Adrenal gland (tissue), 12 donors: ENCODE data around the gene PDZRN3. TPM values are rescaled to one million over a fixed set of nuclear protein-coding genes. Genes with fewer than 3 reads are reported as not detected.
"Not testable (repeated sequence)": the region's sequence is repeated elsewhere in the genome, so short reads cannot be mapped to it uniquely, and the experiment has no call there.

ENCODE experiments used
- DNase-seq, 7 donors: peaks; one replicate each; pipeline ENCODE4 v3.0.0-alpha.2; 2019 to 2020
- H3K27ac ChIP-seq, 5 donors: fragments of 200-600 bp; sonication (generic) in 4 of 5; 1 replicate in 3 of 5; 2 replicates in 2 of 5; pipeline versions ENCODE4 v1.5.1 to v1.8.0; 2016 to 2020; ENCODE audit warnings: mild to moderate bottlenecking in 1 of 5
- H3K27me3 ChIP-seq: fragments of 200-600 bp; 2 replicates; pipeline ENCODE4 v1.8.0; 2021
- H3K36me3 ChIP-seq, 2 donors: fragments of 200-600 bp; replicated peaks in 1 of 2; 1 replicate in 1 of 2; 2 replicates in 1 of 2; pipeline versions ENCODE4 v1.5.1 to v1.8.0; 2018 to 2022
- H3K4me1 ChIP-seq, 2 donors: fragments of 200-600 bp; replicated peaks in 1 of 2; 1 replicate in 1 of 2; 2 replicates in 1 of 2; pipeline versions ENCODE4 v1.5.1 to v1.8.0; 2018 to 2021
- H3K4me3 ChIP-seq, 4 donors: fragments of 200-600 bp; sonication (generic) in 3 of 4; one replicate each; pipeline ENCODE4 v1.5.1; 2016 to 2018
- H3K9me3 ChIP-seq, 3 donors: fragments of 200-600 bp; sonication (generic) in 1 of 3; replicated peaks in 1 of 3; 1 replicate in 2 of 3; 2 replicates in 1 of 3; pipeline versions ENCODE4 v1.5.1 to v1.8.0; 2016 to 2021
- POLR2A ChIP-seq, 2 donors: fragments of 450-650 bp; IDR thresholded peaks; one replicate each; pipeline ENCODE4 v1.6.1; 2017; ENCODE audit warnings: antibody characterized with exemption in 2 of 2, mild to moderate bottlenecking in 2 of 2, moderate library complexity in 1 of 2
- WGBS, 4 donors: extraction: QIAGEN DNeasy Blood & Tissue Kit in 2 of 4; methylation state at CpG; one replicate each; pipeline versions ENCODE4 v1.1.5 to v1.1.7; 2013 to 2017; 5-methylcytosine and 5-hydroxymethylcytosine counted together
- intact Hi-C, 2 donors: fragments of 100-400 bp; cut with DNase I; formaldehyde crosslinking; loops; one replicate each; pipeline versions ENCODE4 v1.14.1 to v1.15.0; 2022 to 2023
- polyA plus RNA-seq, 3 donors: library from polyadenylated mRNA; stranded (reverse); fragments of 200-250 nt in 2 of 3; fragments of 350-450 nt in 1 of 3; fragmentation: Illumina TruSeq in 1 of 3; extraction: RNeasy Lipid Tissue Mini Kit (QIAGEN cat#74804) in 1 of 3; gene quantifications; one replicate each; pipeline ENCODE4 v1.2.3, GENCODE V29; 2013 to 2014
- total RNA-seq, 9 donors: library from RNA; depleted of rRNA in 4 of 9; stranded (reverse); fragments of >200 nt in 4 of 9; fragments of 120-200 nt in 1 of 9; fragmentation: NEBNext Ultra II Directional in 1 of 9; extraction: Animal tissue kit (Norgen Biotek cat#: 25700) in 1 of 9; gene quantifications; one replicate each; pipeline versions ENCODE4 v1.1.0 to v1.2.4, GENCODE V29; 2013 to 2023
- TF ChIP-seq, protein P1 (sequence below), 6 experiments: fragments of 450-650 bp in 4 of 6; fragments of 200-600 bp in 2 of 6; sonication (generic) in 1 of 6; IDR thresholded peaks; 1 replicate in 5 of 6; 2 replicates in 1 of 6; pipeline versions ENCODE4 v1.5.1 to v1.8.0; 2016 to 2021; ENCODE audit warnings: antibody characterized with exemption in 6 of 6, mild to moderate bottlenecking in 2 of 6, moderate library complexity in 1 of 6
- donor health status: healthy with polysubstance abuse.
- donor health status: Bipolar disorder and iron deficiency.
- donor health status: DM: yes; HTN: yes; CAD: no.
- donor health status: DM: no; HTN: no; CAD: no.
- donor health status: DM: no; HTN: no; CAD: no.
- donor health status: DM: yes; HTN: yes; CAD: no.

PDZRN3 gene
- total and polyA plus RNA-seq, 12 donors: 11.5 to 126 (median 64.1) TPM

DNA sequence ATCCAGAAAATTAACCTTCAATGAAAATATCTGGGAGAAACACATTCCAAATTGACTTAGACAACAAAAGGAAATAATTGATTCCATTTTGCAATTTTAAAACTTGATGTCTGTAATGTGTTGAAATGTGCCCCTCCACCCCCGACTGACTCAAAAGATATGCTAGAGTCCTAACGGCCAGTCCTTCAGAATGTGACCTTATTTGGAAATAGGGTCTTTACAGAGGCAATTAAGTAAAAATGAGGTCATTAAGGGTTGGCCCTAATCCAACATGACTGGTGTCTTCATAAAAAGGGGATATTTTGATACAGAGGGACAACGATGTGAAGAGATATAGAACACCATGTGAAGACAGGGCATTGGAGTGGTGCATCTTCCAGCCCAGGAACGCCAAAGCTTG lies 153.9 kb downstream of the PDZRN3 start:
- no peak for DNase-seq
- no peaks in the 10 kb centered on the region for H3K27me3 ChIP-seq
- H3K4me1 ChIP-seq: peaks cover 6 to 20% of the 10 kb centered on the region in 2 donors
- intact Hi-C loops: no loop called here
- no peak overlapping the region for H3K4me3 ChIP-seq
- TF ChIP-seq POLR2A (IDR thresholded peaks at IDR 0.05): no peak
- TF ChIP-seq, protein P1, sequence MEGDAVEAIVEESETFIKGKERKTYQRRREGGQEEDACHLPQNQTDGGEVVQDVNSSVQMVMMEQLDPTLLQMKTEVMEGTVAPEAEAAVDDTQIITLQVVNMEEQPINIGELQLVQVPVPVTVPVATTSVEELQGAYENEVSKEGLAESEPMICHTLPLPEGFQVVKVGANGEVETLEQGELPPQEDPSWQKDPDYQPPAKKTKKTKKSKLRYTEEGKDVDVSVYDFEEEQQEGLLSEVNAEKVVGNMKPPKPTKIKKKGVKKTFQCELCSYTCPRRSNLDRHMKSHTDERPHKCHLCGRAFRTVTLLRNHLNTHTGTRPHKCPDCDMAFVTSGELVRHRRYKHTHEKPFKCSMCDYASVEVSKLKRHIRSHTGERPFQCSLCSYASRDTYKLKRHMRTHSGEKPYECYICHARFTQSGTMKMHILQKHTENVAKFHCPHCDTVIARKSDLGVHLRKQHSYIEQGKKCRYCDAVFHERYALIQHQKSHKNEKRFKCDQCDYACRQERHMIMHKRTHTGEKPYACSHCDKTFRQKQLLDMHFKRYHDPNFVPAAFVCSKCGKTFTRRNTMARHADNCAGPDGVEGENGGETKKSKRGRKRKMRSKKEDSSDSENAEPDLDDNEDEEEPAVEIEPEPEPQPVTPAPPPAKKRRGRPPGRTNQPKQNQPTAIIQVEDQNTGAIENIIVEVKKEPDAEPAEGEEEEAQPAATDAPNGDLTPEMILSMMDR (IDR thresholded peaks at IDR 0.05): no peak
- peak overlapping the region in 2 of 5 donors; percentile 57 to 58 for H3K27ac ChIP-seq
- H3K36me3 ChIP-seq: no peaks in the 10 kb centered on the region
- no peaks in the 10 kb centered on the region for H3K9me3 ChIP-seq
- WGBS, 4 donors: 63 to 79% (median 72%) methylated on average over 4 of the region's 4 CpGs

- DNase-seq: no peak
- H3K4me1 ChIP-seq: peaks cover 6 to 25% of the 10 kb centered on the region in 2 donors
- TF ChIP-seq, protein P1 (IDR thresholded peaks at IDR 0.05): no peak
- TF ChIP-seq POLR2A (IDR thresholded peaks at IDR 0.05): no peak
- H3K36me3 ChIP-seq: no peaks in the 10 kb centered on the region
- H3K27ac ChIP-seq: no peak overlapping the region
- H3K4me3 ChIP-seq: no peak overlapping the region
- intact Hi-C loops: no loop called here
- H3K27me3 ChIP-seq: no peaks in the 10 kb centered on the region
- 86 to 94% (median 90%) methylated on average over 9 of the region's 9 CpGs for WGBS, 4 donors
- H3K9me3 ChIP-seq: no peaks in the 10 kb centered on the region
Measured at GRCh38 chr3:73469331-73469730, 155.4 kb downstream of the PDZRN3 start.

GRCh38 chr3:73467211-73467610 lies 157.5 kb downstream of the PDZRN3 start:
- H3K27ac ChIP-seq: no peak overlapping the region
- no peak overlapping the region for H3K4me3 ChIP-seq
- H3K36me3 ChIP-seq: no peaks in the 10 kb centered on the region
- H3K27me3 ChIP-seq: no peaks in the 10 kb centered on the region
- WGBS, 4 donors: 77 to 86% (median 82%) methylated on average over 3 of the region's 3 CpGs
- no peak for DNase-seq
- H3K4me1 ChIP-seq: peaks cover 5 to 20% of the 10 kb centered on the region in 2 donors
- TF ChIP-seq, protein P1 (IDR thresholded peaks at IDR 0.05): no peak
- TF ChIP-seq POLR2A (IDR thresholded peaks at IDR 0.05): no peak
- intact Hi-C loops: no loop called here
- H3K9me3 ChIP-seq: no peaks in the 10 kb centered on the region

DNA sequence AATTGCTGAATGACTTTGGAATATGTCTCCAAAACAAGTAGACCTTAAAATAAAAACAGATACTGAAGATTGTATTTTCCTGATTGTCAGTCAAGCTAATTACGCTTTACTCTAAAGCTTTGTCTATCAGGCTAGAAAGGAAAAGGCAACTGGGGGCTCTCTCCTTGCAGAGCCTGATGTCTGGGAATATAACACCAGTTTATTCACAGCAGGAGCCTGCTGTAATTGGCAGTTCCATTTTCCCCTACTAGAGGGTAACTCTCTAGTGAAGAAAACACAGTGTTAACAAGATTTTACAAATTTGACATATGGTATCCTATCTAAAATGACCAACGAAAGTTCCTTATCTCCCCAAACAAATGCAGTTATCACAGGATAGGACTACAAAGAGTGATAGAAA lies 158.8 kb downstream of the PDZRN3 start:
- 68 to 81% (median 74%) methylated on average over 2 of the region's 2 CpGs for WGBS, 4 donors
- Histone ChIP-seq H3K9me3 (no peaks in the 10 kb centered on the region), H3K27ac (no peak overlapping the region), H3K4me1 (peaks cover 6 to 19% of the 10 kb centered on the region in 2 donors), H3K36me3 (no peaks in the 10 kb centered on the region), H3K4me3 (no peak overlapping the region), H3K27me3 (no peaks in the 10 kb centered on the region)
- TF ChIP-seq, protein P1 (IDR thresholded peaks at IDR 0.05): no peak
- TF ChIP-seq POLR2A (IDR thresholded peaks at IDR 0.05): no peak
- intact Hi-C loops: no loop called here
- no peak for DNase-seq

DNA sequence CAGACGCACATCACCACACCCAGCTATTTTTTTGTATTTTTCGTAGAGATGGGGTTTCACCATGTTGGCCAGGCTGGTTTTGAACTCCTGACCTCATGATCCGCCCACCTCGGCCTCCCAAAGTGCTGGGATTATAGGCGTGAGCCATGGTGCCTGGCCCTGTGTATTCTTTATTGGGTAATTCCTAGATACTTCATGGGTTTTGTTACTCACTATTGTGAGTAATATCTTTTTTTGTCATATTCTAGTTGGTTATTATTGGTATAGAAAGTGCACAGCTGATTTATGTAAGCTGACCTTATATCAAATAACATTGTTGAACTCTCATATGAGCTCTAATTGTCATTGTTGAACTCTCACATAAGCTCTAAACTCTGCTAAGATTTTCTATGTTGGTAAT lies 160.6 kb downstream of the PDZRN3 start:
- peak overlapping the region in 1 of 5 donors; percentile 40 for H3K27ac ChIP-seq
- H3K36me3 ChIP-seq, DNase-seq, H3K9me3 ChIP-seq, H3K4me3 ChIP-seq, H3K27me3 ChIP-seq, intact Hi-C loops: not testable (repeated sequence)
- H3K4me1 ChIP-seq: peaks cover 6 to 19% of the 10 kb centered on the region in 2 donors
- 86 to 91% (median 89%) methylated on average over 5 of the region's 5 CpGs for WGBS, 4 donors
